IPS-18a (cell line): ENCODE results near the gene OLFML1.

Experiments
- H3K27ac ChIP-seq: one replicate; pipeline ENCODE4 v1.5.1; 2013; ENCODE audit warnings: low read length
- H3K27me3 ChIP-seq: one replicate; pipeline ENCODE4 v1.6.1; 2013; ENCODE audit warnings: mild to moderate bottlenecking, low read length; ENCODE audit not compliant: control insufficient read depth, insufficient read depth
- H3K36me3 ChIP-seq: one replicate; pipeline ENCODE4 v1.6.1; 2013; ENCODE audit warnings: low read depth, low read length; ENCODE audit not compliant: control insufficient read depth
- H3K4me1 ChIP-seq: one replicate; pipeline ENCODE4 v1.6.1; 2013; ENCODE audit warnings: low read depth, low read length; ENCODE audit not compliant: control insufficient read depth
- H3K4me3 ChIP-seq: one replicate; pipeline ENCODE4 v1.5.1; 2013; ENCODE audit warnings: low read length
- H3K9ac ChIP-seq: one replicate; pipeline ENCODE4 v1.6.1; 2013; ENCODE audit warnings: mild to moderate bottlenecking, low read length, moderate library complexity
- H3K9me3 ChIP-seq: one replicate; pipeline ENCODE4 v1.6.1; 2013; ENCODE audit warnings: low read depth, low read length; ENCODE audit not compliant: control insufficient read depth

OLFML1 gene

GRCh38 chr11:7536100-7536499 lies 50.8 kb downstream of the OLFML1 start:
- H3K36me3 ChIP-seq = no peaks in the 10 kb centered on the region
- no peak overlapping the region for H3K27ac ChIP-seq
- no peaks in the 10 kb centered on the region for H3K4me1 ChIP-seq
- no peaks in the 10 kb centered on the region for H3K9me3 ChIP-seq
- no peak overlapping the region for H3K4me3 ChIP-seq
- H3K9ac ChIP-seq = no peak overlapping the region
- no peaks in the 10 kb centered on the region for H3K27me3 ChIP-seq

GRCh38 chr11:7537265-7537664 lies 52.0 kb downstream of the OLFML1 start:
- Histone ChIP-seq H3K9me3 (no peaks in the 10 kb centered on the region), H3K27me3 (no peaks in the 10 kb centered on the region), H3K4me3 (no peak overlapping the region), H3K27ac (no peak overlapping the region), H3K9ac (no peak overlapping the region), H3K4me1 (no peaks in the 10 kb centered on the region), H3K36me3 (no peaks in the 10 kb centered on the region)

GRCh38 chr11:7538031-7538430 lies 52.7 kb downstream of the OLFML1 start:
- Histone ChIP-seq H3K4me1 (no peaks in the 10 kb centered on the region), H3K4me3 (no peak overlapping the region), H3K9me3 (no peaks in the 10 kb centered on the region), H3K9ac (no peak overlapping the region), H3K27ac (no peak overlapping the region), H3K36me3 (no peaks in the 10 kb centered on the region), H3K27me3 (no peaks in the 10 kb centered on the region)

GRCh38 chr11:7538466-7539454 lies 53.5 kb downstream of the OLFML1 start:
- no peaks in the 10 kb centered on the region for H3K9me3 ChIP-seq
- no peaks in the 10 kb centered on the region for H3K27me3 ChIP-seq
- no peak overlapping the region for H3K9ac ChIP-seq
- no peaks in the 10 kb centered on the region for H3K36me3 ChIP-seq
- H3K4me3 ChIP-seq = no peak overlapping the region
- H3K27ac ChIP-seq = no peak overlapping the region
- no peaks in the 10 kb centered on the region for H3K4me1 ChIP-seq

GRCh38 chr11:7540830-7541555 lies 55.7 kb downstream of the OLFML1 start:
- Histone ChIP-seq H3K9ac (no peak overlapping the region), H3K27me3 (no peaks in the 10 kb centered on the region), H3K4me3 (no peak overlapping the region), H3K9me3 (no peaks in the 10 kb centered on the region), H3K4me1 (peaks cover 5% of the 10 kb centered on the region), H3K27ac (no peak overlapping the region), H3K36me3 (no peaks in the 10 kb centered on the region)

GRCh38 chr11:7543302-7543701 lies 58.0 kb downstream of the OLFML1 start:
- no peak overlapping the region for H3K9ac ChIP-seq
- H3K27me3 ChIP-seq = no peaks in the 10 kb centered on the region
- H3K4me1 ChIP-seq = peaks cover 6% of the 10 kb centered on the region
- no peak overlapping the region for H3K27ac ChIP-seq
- no peaks in the 10 kb centered on the region for H3K9me3 ChIP-seq
- no peak overlapping the region for H3K4me3 ChIP-seq
- no peaks in the 10 kb centered on the region for H3K36me3 ChIP-seq

GRCh38 chr11:7544021-7544420 lies 58.7 kb downstream of the OLFML1 start:
- H3K9ac ChIP-seq = no peak overlapping the region
- H3K4me1 ChIP-seq = peaks cover 11% of the 10 kb centered on the region
- H3K9me3 ChIP-seq = no peaks in the 10 kb centered on the region
- no peak overlapping the region for H3K27ac ChIP-seq
- no peaks in the 10 kb centered on the region for H3K36me3 ChIP-seq
- H3K27me3 ChIP-seq = no peaks in the 10 kb centered on the region
- H3K4me3 ChIP-seq = no peak overlapping the region

GRCh38 chr11:7545611-7546010 lies 60.3 kb downstream of the OLFML1 start:
- no peak overlapping the region for H3K27ac ChIP-seq
- no peak overlapping the region for H3K9ac ChIP-seq
- no peak overlapping the region for H3K4me3 ChIP-seq
- H3K9me3 ChIP-seq = no peaks in the 10 kb centered on the region
- H3K4me1 ChIP-seq = peaks cover 11% of the 10 kb centered on the region
- H3K27me3 ChIP-seq = no peaks in the 10 kb centered on the region
- no peaks in the 10 kb centered on the region for H3K36me3 ChIP-seq

- H3K27ac ChIP-seq = no peak overlapping the region
These were observed 61.1 kb downstream of the OLFML1 start for GRCh38 chr11:7546324-7546791.

GRCh38 chr11:7547687-7548086 lies 62.4 kb downstream of the OLFML1 start:
- H3K27me3 ChIP-seq = no peaks in the 10 kb centered on the region
- no peaks in the 10 kb centered on the region for H3K9me3 ChIP-seq
- no peak overlapping the region for H3K9ac ChIP-seq
- H3K4me1 ChIP-seq = peaks cover 11% of the 10 kb centered on the region
- H3K4me3 ChIP-seq = no peak overlapping the region
- no peak overlapping the region for H3K27ac ChIP-seq
- H3K36me3 ChIP-seq = no peaks in the 10 kb centered on the region

More at GRCh38 chr11:7546324-7546791, 61.1 kb downstream of the OLFML1 start:
- Histone ChIP-seq H3K9ac (no peak overlapping the region), H3K36me3 (no peaks in the 10 kb centered on the region), H3K9me3 (no peaks in the 10 kb centered on the region), H3K4me3 (no peak overlapping the region), H3K4me1 (peaks cover 11% of the 10 kb centered on the region), H3K27me3 (no peaks in the 10 kb centered on the region)

- Histone ChIP-seq H3K36me3 (no peaks in the 10 kb centered on the region), H3K4me3 (no peak overlapping the region), H3K4me1 (peaks cover 11% of the 10 kb centered on the region), H3K27me3 (no peaks in the 10 kb centered on the region), H3K9me3 (no peaks in the 10 kb centered on the region), H3K27ac (no peak overlapping the region), H3K9ac (no peak overlapping the region)
These were observed 63.5 kb downstream of the OLFML1 start for GRCh38 chr11:7548659-7549274.
